HG02885 (cell line): ENCODE results near the gene OR2D3.
"Not testable (repeated sequence)": the region's sequence is repeated elsewhere in the genome, so short reads cannot be mapped to it uniquely, and the experiment has no call there.

Experiments
- ATAC-seq: cut with Tn5 transposase; IDR thresholded peaks from one replicate; pipeline ENCODE4 v1.9.1; 2021; ENCODE audit warnings: mild to moderate bottlenecking; ENCODE audit not compliant: unreplicated experiment, poor library complexity

The OR2D3 gene, protein sequence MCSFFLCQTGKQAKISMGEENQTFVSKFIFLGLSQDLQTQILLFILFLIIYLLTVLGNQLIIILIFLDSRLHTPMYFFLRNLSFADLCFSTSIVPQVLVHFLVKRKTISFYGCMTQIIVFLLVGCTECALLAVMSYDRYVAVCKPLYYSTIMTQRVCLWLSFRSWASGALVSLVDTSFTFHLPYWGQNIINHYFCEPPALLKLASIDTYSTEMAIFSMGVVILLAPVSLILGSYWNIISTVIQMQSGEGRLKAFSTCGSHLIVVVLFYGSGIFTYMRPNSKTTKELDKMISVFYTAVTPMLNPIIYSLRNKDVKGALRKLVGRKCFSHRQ

GRCh38 chr11:6920702-6921101, at the start of gene OR2D3:
Gene OR2D3, plus strand, starts transcription at chr11:6921002. Its CDS starts 0 bp downstream, at chr11:6921002.
- ATAC-seq, result no peak

GRCh38 chr11:6871278-6871677, 49.5 kb upstream of the OR2D3 start:
- ATAC-seq, result no peak

- no peak for ATAC-seq
Observed at GRCh38 chr11:6875761-6876160, 45.0 kb upstream of the OR2D3 start.

- no peak for ATAC-seq
Observed at GRCh38 chr11:6876325-6876724, 44.5 kb upstream of the OR2D3 start, which contains the start of gene OR10A4. Gene OR10A4, plus strand, starts transcription at chr11:6876625. Its CDS starts 23 bp downstream, at chr11:6876648.

- no peak for ATAC-seq
Observed at GRCh38 chr11:6876914-6877313, 43.9 kb upstream of the OR2D3 start.

DNA sequence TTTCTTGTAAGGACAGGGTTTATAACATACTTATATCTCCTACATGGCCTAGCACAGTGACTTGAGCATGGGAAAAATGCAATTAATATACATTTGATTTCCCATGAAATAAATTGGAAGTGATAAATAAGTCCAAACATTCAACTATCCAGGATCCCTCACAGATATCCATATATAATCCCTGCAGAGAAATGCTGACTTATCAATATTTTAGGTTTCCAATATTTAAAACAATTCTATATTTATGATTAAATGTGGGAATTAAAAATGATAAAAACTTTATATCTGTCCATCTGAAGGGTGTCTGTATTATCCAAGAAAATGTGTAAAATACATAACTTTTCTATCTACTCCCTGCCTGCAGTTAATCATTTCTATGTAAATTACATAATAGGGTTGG, 38.1 kb upstream of the OR2D3 start:
- ATAC-seq, result no peak

DNA sequence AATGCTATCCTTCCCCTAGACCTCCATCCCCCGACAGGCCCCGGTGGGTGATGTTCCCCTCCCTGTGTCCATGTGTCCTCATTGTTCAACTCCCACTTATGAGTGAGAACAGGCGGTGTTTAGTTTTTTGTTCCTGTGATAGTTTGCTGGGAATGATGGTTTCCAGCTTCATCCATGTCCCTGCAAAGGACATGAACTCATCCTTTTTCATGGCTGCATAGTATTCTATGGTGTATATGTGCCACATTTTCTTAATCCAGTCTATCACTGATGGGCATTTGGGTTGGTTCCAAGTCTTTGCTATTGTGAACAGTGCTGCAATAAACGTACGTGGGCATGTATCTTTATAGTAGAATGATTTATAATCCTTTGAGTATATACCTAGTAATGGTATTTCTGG, 33.1 kb upstream of the OR2D3 start:
- ATAC-seq, result not testable (repeated sequence)

- ATAC-seq, result no peak
Observed at GRCh38 chr11:6888830-6889229, 32.0 kb upstream of the OR2D3 start.

DNA sequence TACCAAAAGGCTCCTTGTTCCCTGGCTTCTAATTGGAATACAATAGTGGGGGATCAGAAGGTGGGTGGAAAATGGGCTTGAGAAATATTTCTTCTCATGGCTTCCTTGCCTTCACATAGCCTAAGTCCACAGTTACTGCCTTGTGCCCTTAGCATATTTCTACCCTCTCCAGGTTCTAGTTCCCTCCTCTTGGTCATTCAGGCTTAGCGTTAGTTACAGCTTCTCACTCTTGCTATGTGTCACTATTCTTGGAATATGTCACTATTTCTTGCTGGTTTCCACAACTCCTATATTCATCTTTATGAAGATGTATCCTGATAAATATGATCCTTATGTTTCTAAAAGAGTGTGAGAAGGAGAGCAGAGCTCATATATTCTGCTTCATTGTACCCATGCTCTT, 31.0 kb upstream of the OR2D3 start:
- no peak for ATAC-seq

DNA sequence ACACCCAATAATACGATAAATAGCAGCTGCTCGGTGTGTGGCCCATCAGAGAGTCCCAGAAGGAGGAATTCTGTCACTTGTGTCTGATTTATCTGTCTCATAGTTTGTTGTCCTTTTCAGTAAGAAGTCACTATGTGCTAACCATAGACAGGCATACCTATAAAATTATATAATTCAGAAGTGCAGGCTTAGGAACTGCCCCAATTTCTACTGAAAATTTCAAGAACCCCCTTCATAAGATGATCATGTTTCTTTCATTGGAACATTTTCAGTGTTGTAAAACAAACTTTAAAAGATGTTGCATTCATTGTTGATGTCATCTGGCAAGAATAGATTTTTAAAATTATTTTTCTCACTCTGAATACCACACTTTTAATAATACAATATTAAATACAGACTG, 28.4 kb upstream of the OR2D3 start, which contains the start of gene OR2D2:
Gene OR2D2 (minus strand): TSS at position 101 of the 400 bp plus-strand sequence. CDS start 0 bp downstream, at position 101.
- ATAC-seq, result no peak

- ATAC-seq, result no peak
Observed at GRCh38 chr11:6894097-6894496, 26.7 kb upstream of the OR2D3 start.

- ATAC-seq, result peak; percentile 95
Observed at GRCh38 chr11:6895010-6895409, 25.8 kb upstream of the OR2D3 start.

DNA sequence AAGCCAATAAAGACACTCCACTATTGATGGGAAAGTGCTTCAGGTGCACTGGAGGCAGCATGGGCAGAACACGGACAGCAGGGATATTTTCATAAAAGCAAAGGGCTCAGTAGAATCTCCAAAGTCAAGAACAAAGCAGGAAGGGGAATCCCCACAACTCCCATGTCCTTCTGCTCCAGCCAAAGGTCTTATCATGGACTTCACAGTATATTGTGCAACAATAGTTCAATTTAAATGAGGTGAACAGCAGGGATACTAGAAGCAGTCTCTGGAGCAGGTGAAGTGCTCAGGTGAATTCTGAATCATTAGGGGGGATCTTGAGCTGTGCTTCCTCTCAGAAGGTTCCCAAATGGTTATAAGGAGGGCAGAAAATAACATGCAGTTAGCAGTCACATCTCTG, 21.9 kb upstream of the OR2D3 start:
- ATAC-seq, result no peak

- no peak for ATAC-seq
Observed at GRCh38 chr11:6900327-6900999, 20.3 kb upstream of the OR2D3 start.

GRCh38 chr11:6904804-6905203, 16.0 kb upstream of the OR2D3 start:
- ATAC-seq, result not testable (repeated sequence)

DNA sequence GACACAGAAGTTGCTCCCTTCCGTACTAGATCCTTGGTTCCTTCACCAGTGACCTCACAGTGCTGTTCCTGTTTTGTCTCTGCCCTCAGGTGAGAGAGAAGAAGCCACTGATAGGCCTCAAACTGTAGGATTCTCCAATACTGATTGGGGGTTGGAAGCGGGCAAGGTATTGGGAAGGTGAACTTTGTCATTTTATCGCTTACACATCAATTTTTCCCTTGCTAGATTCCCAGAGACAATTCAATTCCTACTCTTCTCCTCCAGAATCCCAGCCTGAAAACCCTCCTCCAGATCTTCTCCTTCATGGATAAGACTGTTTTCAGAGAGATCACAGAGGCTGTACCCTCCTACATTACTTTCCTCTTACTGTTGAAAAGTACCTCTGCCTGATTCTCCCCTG, 9.4 kb upstream of the OR2D3 start:
- ATAC-seq, result no peak

GRCh38 chr11:6911948-6912347, 8.9 kb upstream of the OR2D3 start:
- no peak for ATAC-seq

DNA sequence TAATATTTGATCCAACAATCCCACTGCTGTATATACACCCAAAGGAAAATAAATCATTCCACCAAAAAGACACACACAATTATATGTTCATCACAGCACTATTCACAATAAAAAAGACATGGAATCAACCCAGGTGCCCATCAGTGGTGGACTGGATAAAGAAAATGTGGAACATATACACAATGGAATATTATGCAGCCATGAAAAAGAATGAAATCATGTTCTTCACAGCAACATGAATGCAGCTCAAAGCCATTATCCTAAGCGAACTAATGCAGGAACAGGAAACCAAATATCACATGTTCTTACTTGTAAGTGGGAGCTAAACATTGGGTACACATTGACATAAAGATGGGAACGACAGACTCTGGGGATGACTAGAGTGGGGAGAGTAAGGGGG, 1.1 kb upstream of the OR2D3 start:
- ATAC-seq, result no peak

DNA sequence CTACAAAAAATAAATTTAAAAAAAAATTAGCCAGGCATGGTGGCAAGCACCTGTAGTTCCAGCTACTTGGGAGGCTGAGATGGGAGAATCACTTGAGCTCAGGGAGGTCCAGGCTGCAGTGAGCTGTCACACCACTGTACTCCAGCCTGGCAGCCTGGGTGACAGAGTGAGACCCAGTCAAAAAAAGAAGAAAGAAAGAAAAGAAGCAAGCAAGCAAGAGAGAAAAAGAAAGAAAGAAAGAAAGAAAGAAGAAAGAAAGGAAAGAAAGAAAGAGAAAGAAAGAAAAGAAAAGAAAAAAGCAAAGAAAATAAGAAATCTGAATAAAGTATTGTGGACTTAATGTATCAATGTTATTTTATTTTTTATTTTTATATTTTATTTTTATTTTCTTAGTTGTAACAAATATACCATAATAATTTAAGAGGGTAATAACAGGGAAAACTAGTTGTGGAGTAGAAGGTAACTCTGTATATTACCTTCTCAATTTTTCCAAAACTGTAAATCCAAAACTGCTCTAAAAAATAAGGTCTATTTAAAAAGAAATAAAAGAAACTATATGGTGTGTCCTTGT, 4.3 kb downstream of the OR2D3 start:
- no peak for ATAC-seq

DNA sequence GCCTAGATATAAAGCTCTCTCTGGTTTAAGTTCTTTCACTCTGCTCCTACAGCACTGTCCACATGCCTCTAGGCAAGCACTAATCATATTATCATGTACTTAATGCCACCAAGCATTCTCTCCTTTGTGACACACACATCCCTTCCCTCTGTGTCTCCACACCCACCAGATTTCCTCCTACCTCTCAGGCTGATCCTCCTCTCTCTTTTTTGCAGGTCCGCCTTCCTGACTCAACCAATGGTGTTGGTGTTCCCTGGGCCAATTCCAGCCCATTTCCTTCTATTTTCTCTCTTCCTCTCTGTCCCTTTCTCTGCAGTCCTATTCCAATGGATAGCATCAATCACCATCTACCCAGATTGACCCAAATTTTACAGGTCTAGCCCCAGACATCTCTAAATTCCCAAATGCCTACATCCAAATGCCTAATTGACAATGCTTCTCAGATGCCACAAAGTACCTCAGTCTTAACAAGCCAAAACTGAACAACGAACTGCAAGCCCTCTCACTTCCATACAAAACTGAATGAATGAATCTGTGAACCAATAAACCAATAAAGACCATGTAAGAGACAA, 4.9 kb downstream of the OR2D3 start:
- ATAC-seq, result peak; percentile 7
